DND-41 (cell line): ENCODE data around the gene PAEP.

Experiments used
- ATAC-seq: fragments of 200-7000 bp; cut with Tn5 transposase; 3 replicates; pipeline ENCODE4 v1.9.1; 2021; ENCODE audit warnings: low read depth; ENCODE audit not compliant: insufficient read depth
- DNase-seq: peaks from one replicate; pipeline ENCODE4 v3.0.0-alpha.2; 2020
- H2AFZ ChIP-seq: 2 replicates; pipeline ENCODE4 v1.6.0; 2012; ENCODE audit warnings: low read depth, low read length
- H3K27ac ChIP-seq: 2 replicates; pipeline ENCODE4 v1.5.1; 2012; ENCODE audit warnings: low read length, inconsistent platforms
- H3K27me3 ChIP-seq: fragments of 200-600 bp; sonication (generic); 2 replicates; pipeline ENCODE4 v1.6.0; 2012; ENCODE audit warnings: low read length, mild to moderate bottlenecking, inconsistent platforms; ENCODE audit not compliant: insufficient read depth, poor library complexity
- H3K36me3 ChIP-seq: 2 replicates; pipeline ENCODE4 v1.5.1; 2012; ENCODE audit warnings: low read length, inconsistent platforms; ENCODE audit not compliant: insufficient read depth
- H3K4me1 ChIP-seq: 2 replicates; pipeline ENCODE4 v1.5.1; 2012; ENCODE audit warnings: mild to moderate bottlenecking, low read length; ENCODE audit not compliant: insufficient read depth
- H3K4me2 ChIP-seq: 2 replicates; pipeline ENCODE4 v1.6.0; 2012; ENCODE audit warnings: mild to moderate bottlenecking, moderate library complexity, low read length, inconsistent platforms; ENCODE audit not compliant: insufficient read depth
- H3K4me3 ChIP-seq, 2 experiments: fragments of 200-600 bp in 1 of 2; shearing (Covaris generic) in 1 of 2; 2 replicates each; pipeline ENCODE4 v1.5.1; 2012 to 2016; ENCODE audit warnings: inconsistent platforms in 2 of 2, low read length in 2 of 2, mild to moderate bottlenecking in 2 of 2, low read depth in 1 of 2, moderate library complexity in 1 of 2
- H3K79me2 ChIP-seq: 2 replicates; pipeline ENCODE4 v1.6.0; 2012; ENCODE audit warnings: low read length, inconsistent platforms; ENCODE audit not compliant: insufficient read depth
- H3K9ac ChIP-seq: 2 replicates; pipeline ENCODE4 v1.6.0; 2012; ENCODE audit warnings: low read depth, mild to moderate bottlenecking, inconsistent platforms, low read length, moderate library complexity
- H3K9me3 ChIP-seq: 2 replicates; pipeline ENCODE4 v1.5.1; 2012; ENCODE audit warnings: low read length, moderate library complexity, mild to moderate bottlenecking, inconsistent platforms; ENCODE audit not compliant: insufficient read depth, severe bottlenecking
- H4K20me1 ChIP-seq: 2 replicates; pipeline ENCODE4 v1.6.0; 2012; ENCODE audit warnings: low read length; ENCODE audit not compliant: insufficient read depth
- CTCF ChIP-seq: IDR thresholded peaks from 2 replicates; pipeline ENCODE4 v1.5.1; 2012; ENCODE audit warnings: borderline replicate concordance, low read length, moderate library complexity, mild to moderate bottlenecking; ENCODE audit not compliant: poor library complexity, severe bottlenecking; ENCODE audit errors: extremely low read depth
- EZH2 ChIP-seq: IDR thresholded peaks from 3 replicates; pipeline ENCODE4 v1.6.1; 2012; ENCODE audit warnings: borderline replicate concordance, low read depth, mild to moderate bottlenecking, moderate library complexity, low read length, inconsistent platforms; ENCODE audit not compliant: severe bottlenecking

PAEP gene

GRCh38 chr9:135561391-135562234, at the start of gene PAEP:
Gene PAEP, plus strand, starts transcription at chr9:135561756.
- TF ChIP-seq CTCF (no peak), EZH2 (no peak)
- Histone ChIP-seq H3K4me1 (no peaks in the 10 kb centered on the region), H3K36me3 (no peaks in the 10 kb centered on the region), H3K79me2 (no peaks in the 10 kb centered on the region), H3K4me3 (no peak within 1 kb of the TSS), H3K4me2 (no peak within 1 kb of the TSS), H4K20me1 (no peaks in the 10 kb centered on the region), H3K27ac (no peak within 1 kb of the TSS), H2AFZ (no peak within 1 kb of the TSS), H3K9me3 (no peaks in the 10 kb centered on the region), H3K27me3 (no peaks in the 10 kb centered on the region), H3K9ac (no peak within 1 kb of the TSS)
- no peak for DNase-seq
- ATAC-seq: no peak

GRCh38 chr9:135512241-135512603, 49.3 kb upstream of the PAEP start:
- no peak overlapping the region for H3K4me2 ChIP-seq
- H3K9ac ChIP-seq: no peak overlapping the region
- no peaks in the 10 kb centered on the region for H3K9me3 ChIP-seq
- no peaks in the 10 kb centered on the region for H4K20me1 ChIP-seq
- no peak overlapping the region for H3K27ac ChIP-seq
- no peaks in the 10 kb centered on the region for H3K4me1 ChIP-seq
- DNase-seq (no peak), ATAC-seq (no peak)
- no peak overlapping the region for H3K4me3 ChIP-seq
- TF ChIP-seq EZH2 (no peak), CTCF (no peak)
- no peaks in the 10 kb centered on the region for H3K79me2 ChIP-seq
- no peaks in the 10 kb centered on the region for H3K27me3 ChIP-seq
- no peaks in the 10 kb centered on the region for H3K36me3 ChIP-seq
- no peak overlapping the region for H2AFZ ChIP-seq

GRCh38 chr9:135512904-135513303, 48.7 kb upstream of the PAEP start:
- TF ChIP-seq CTCF (no peak), EZH2 (no peak)
- H3K9me3 ChIP-seq: no peaks in the 10 kb centered on the region
- H3K36me3 ChIP-seq: no peaks in the 10 kb centered on the region
- no peaks in the 10 kb centered on the region for H3K27me3 ChIP-seq
- ATAC-seq: no peak
- DNase-seq: no peak
- no peak overlapping the region for H3K4me3 ChIP-seq
- H3K27ac ChIP-seq: no peak overlapping the region
- H4K20me1 ChIP-seq: no peaks in the 10 kb centered on the region
- no peak overlapping the region for H2AFZ ChIP-seq
- no peaks in the 10 kb centered on the region for H3K79me2 ChIP-seq
- no peak overlapping the region for H3K4me2 ChIP-seq
- no peak overlapping the region for H3K9ac ChIP-seq
- no peaks in the 10 kb centered on the region for H3K4me1 ChIP-seq
